ENCODE results near the gene NCR3LG1. TPM values are rescaled to one million over a fixed set of nuclear protein-coding genes. Genes with fewer than 3 reads are reported as not detected.

Gene NCR3LG1
- total RNA-seq, 1 donor from 2014 or later: 1.0 TPM

GRCh38 chr11:17391493-17392355 lies 40.1 kb downstream of the NCR3LG1 start:
- intact Hi-C loops (cut with micrococcal nuclease): no loop called here

GRCh38 chr11:17392872-17393271 lies 41.3 kb downstream of the NCR3LG1 start:
- intact Hi-C loops (cut with micrococcal nuclease): no loop called here

- intact Hi-C loops (cut with micrococcal nuclease): no loop called here
Observed at GRCh38 chr11:17393472-17393871, 41.9 kb downstream of the NCR3LG1 start.

GRCh38 chr11:17394743-17395390 lies 43.3 kb downstream of the NCR3LG1 start:
- intact Hi-C loops (cut with micrococcal nuclease): no loop called here

- intact Hi-C loops (cut with micrococcal nuclease): no loop called here
Observed at GRCh38 chr11:17395554-17395961, 44.0 kb downstream of the NCR3LG1 start.

- intact Hi-C loops (cut with micrococcal nuclease): no loop called here
Observed at GRCh38 chr11:17395978-17396377, 44.4 kb downstream of the NCR3LG1 start.

- intact Hi-C loops (cut with micrococcal nuclease): no loop called here
Observed at GRCh38 chr11:17396598-17397310, 45.2 kb downstream of the NCR3LG1 start.

GRCh38 chr11:17397311-17398002 lies 45.9 kb downstream of the NCR3LG1 start:
- intact Hi-C loops (cut with micrococcal nuclease): no loop called here

- intact Hi-C loops (cut with micrococcal nuclease): no loop called here
Observed at GRCh38 chr11:17399236-17399635, 47.6 kb downstream of the NCR3LG1 start.

GRCh38 chr11:17400048-17400775 lies 48.6 kb downstream of the NCR3LG1 start:
- intact Hi-C loops (cut with micrococcal nuclease): no loop called here

- intact Hi-C loops (cut with micrococcal nuclease): no loop called here
Observed at GRCh38 chr11:17401316-17401715, 49.7 kb downstream of the NCR3LG1 start.

- intact Hi-C loops (cut with micrococcal nuclease): no loop called here
Observed at GRCh38 chr11:17401841-17402240, 50.2 kb downstream of the NCR3LG1 start.

GRCh38 chr11:17402486-17402885 lies 50.9 kb downstream of the NCR3LG1 start:
- intact Hi-C loops (cut with micrococcal nuclease): no loop called here

- intact Hi-C loops (cut with micrococcal nuclease): no loop called here
Observed at GRCh38 chr11:17403980-17404759, 52.6 kb downstream of the NCR3LG1 start.

GRCh38 chr11:17405232-17406005 lies 53.8 kb downstream of the NCR3LG1 start:
- intact Hi-C loops (cut with micrococcal nuclease): no loop called here

- intact Hi-C loops (cut with micrococcal nuclease): no loop called here
Observed at GRCh38 chr11:17406082-17406817, 54.6 kb downstream of the NCR3LG1 start.

- intact Hi-C loops (cut with micrococcal nuclease): no loop called here
Observed at GRCh38 chr11:17406818-17407149, 55.2 kb downstream of the NCR3LG1 start.

- intact Hi-C loops (cut with micrococcal nuclease): no loop called here
Observed at GRCh38 chr11:17407575-17407974, 56.0 kb downstream of the NCR3LG1 start.

- intact Hi-C loops (cut with micrococcal nuclease): no loop called here
Observed at GRCh38 chr11:17408026-17408425, 56.4 kb downstream of the NCR3LG1 start.
